Loucy (cell line): ENCODE measurements around the gene MYH9.

Experiments
- EZH2phosphoT487 ChIP-seq: fragments of 200-600 bp; IDR thresholded peaks from 2 replicates; pipeline ENCODE4 v1.6.1; 2018; ENCODE audit warnings: antibody characterized with exemption, mild to moderate bottlenecking, moderate library complexity, borderline replicate concordance
- TF ChIP-seq, protein P1 (sequence below): fragments of 200-600 bp; sonication (generic); conservative IDR thresholded peaks from 2 replicates; pipeline ENCODE4 v1.5.1; 2014; ENCODE audit warnings: mild to moderate bottlenecking, antibody characterized with exemption, low read length

DNA sequence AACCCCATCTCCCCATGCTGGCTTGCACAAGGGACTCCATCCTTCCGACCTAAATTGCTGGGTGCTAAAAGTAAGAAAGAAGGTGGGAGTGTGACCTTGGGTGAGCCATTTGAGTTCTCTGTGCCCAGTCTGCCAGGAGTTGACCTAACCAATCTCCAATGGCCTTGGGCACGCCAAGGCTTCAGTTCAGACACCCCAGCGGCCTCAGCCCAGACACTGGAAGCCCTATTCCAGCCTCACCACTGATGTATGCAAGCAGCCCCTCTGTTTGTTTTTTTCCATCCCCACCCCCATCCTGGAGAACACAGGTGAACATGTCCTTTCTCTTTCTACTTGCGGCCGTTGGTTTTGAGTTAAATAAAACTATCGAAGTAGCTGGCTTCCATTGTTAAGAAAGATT is 31.9 kb downstream of the MYH9 start:
- TF ChIP-seq, protein P1, sequence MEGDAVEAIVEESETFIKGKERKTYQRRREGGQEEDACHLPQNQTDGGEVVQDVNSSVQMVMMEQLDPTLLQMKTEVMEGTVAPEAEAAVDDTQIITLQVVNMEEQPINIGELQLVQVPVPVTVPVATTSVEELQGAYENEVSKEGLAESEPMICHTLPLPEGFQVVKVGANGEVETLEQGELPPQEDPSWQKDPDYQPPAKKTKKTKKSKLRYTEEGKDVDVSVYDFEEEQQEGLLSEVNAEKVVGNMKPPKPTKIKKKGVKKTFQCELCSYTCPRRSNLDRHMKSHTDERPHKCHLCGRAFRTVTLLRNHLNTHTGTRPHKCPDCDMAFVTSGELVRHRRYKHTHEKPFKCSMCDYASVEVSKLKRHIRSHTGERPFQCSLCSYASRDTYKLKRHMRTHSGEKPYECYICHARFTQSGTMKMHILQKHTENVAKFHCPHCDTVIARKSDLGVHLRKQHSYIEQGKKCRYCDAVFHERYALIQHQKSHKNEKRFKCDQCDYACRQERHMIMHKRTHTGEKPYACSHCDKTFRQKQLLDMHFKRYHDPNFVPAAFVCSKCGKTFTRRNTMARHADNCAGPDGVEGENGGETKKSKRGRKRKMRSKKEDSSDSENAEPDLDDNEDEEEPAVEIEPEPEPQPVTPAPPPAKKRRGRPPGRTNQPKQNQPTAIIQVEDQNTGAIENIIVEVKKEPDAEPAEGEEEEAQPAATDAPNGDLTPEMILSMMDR, result no peak
- TF ChIP-seq EZH2phosphoT487, result no peak
